ENCODE results near the gene CHTF8.

Gene CHTF8

GRCh38 chr16:69132424-69133252 lies at the start of gene CHTF8, which contains the start of gene UTP4:
CHTF8 (minus strand) TSS chr16:69132588; CDS start chr16:69121458, 11,130 bp downstream.
UTP4 (plus strand) TSS chr16:69132649; CDS start chr16:69133460, 811 bp downstream.
- no peak for TF ChIP-seq GATA2 (IDR thresholded peaks at IDR 0.05; ENCODE audit: low read depth, low read length)

- no peak for TF ChIP-seq GATA2 (IDR thresholded peaks at IDR 0.05; ENCODE audit: low read depth, low read length)
- no peak for TF ChIP-seq GATA3 (IDR thresholded peaks at IDR 0.05; ENCODE audit: low read depth, low read length)
These were observed 47.6 kb upstream of the CHTF8 start for GRCh38 chr16:69180011-69180338.

- no peak for TF ChIP-seq GATA2 (IDR thresholded peaks at IDR 0.05; ENCODE audit: low read depth, low read length)
- no peak for TF ChIP-seq GATA3 (IDR thresholded peaks at IDR 0.05; ENCODE audit: low read depth, low read length)
These were observed 47.1 kb upstream of the CHTF8 start for GRCh38 chr16:69179328-69180010.

- TF ChIP-seq GATA2 (IDR thresholded peaks at IDR 0.05; ENCODE audit: low read depth, low read length) = no peak
- no peak for TF ChIP-seq GATA3 (IDR thresholded peaks at IDR 0.05; ENCODE audit: low read depth, low read length)
These were observed 43.8 kb upstream of the CHTF8 start for GRCh38 chr16:69176033-69176800.

GRCh38 chr16:69171325-69172084 lies 39.1 kb upstream of the CHTF8 start:
- TF ChIP-seq GATA3 (IDR thresholded peaks at IDR 0.05; ENCODE audit: low read depth, low read length) = no peak
- TF ChIP-seq GATA2 (IDR thresholded peaks at IDR 0.05; ENCODE audit: low read depth, low read length) = no peak

- TF ChIP-seq GATA3 (IDR thresholded peaks at IDR 0.05; ENCODE audit: low read depth, low read length) = no peak
These were observed 37.4 kb upstream of the CHTF8 start for GRCh38 chr16:69169607-69170352.

- TF ChIP-seq GATA2 (IDR thresholded peaks at IDR 0.05; ENCODE audit: low read depth, low read length) (no peak), GATA3 (IDR thresholded peaks at IDR 0.05; ENCODE audit: low read depth, low read length) (no peak)
These were observed 36.7 kb upstream of the CHTF8 start for GRCh38 chr16:69169051-69169450.

- no peak for TF ChIP-seq GATA3 (IDR thresholded peaks at IDR 0.05; ENCODE audit: low read depth, low read length)
- TF ChIP-seq GATA2 (IDR thresholded peaks at IDR 0.05; ENCODE audit: low read depth, low read length) = no peak
These were observed 34.9 kb upstream of the CHTF8 start for GRCh38 chr16:69166946-69167930.

- TF ChIP-seq GATA3 (IDR thresholded peaks at IDR 0.05; ENCODE audit: low read depth, low read length) = no peak
- no peak for TF ChIP-seq GATA2 (IDR thresholded peaks at IDR 0.05; ENCODE audit: low read depth, low read length)
These were observed 33.9 kb upstream of the CHTF8 start for GRCh38 chr16:69166221-69166833.

- TF ChIP-seq GATA2 (IDR thresholded peaks at IDR 0.05; ENCODE audit: low read depth, low read length) (no peak), GATA3 (IDR thresholded peaks at IDR 0.05; ENCODE audit: low read depth, low read length) (no peak)
These were observed 33.2 kb upstream of the CHTF8 start for GRCh38 chr16:69165584-69165983.

- TF ChIP-seq GATA3 (IDR thresholded peaks at IDR 0.05; ENCODE audit: low read depth, low read length) (no peak), GATA2 (IDR thresholded peaks at IDR 0.05; ENCODE audit: low read depth, low read length) (no peak)
These were observed 27.8 kb upstream of the CHTF8 start for GRCh38 chr16:69160192-69160591.

GRCh38 chr16:69157196-69157595 lies 24.8 kb upstream of the CHTF8 start:
- no peak for TF ChIP-seq GATA3 (IDR thresholded peaks at IDR 0.05; ENCODE audit: low read depth, low read length)
- no peak for TF ChIP-seq GATA2 (IDR thresholded peaks at IDR 0.05; ENCODE audit: low read depth, low read length)

All from SH-SY5Y (cell line).